C4-2B (cell line): Measurements from ENCODE around the gene ZBTB49.

Source experiments
- ZFX ChIP-seq: fragments of 450-650 bp; IDR thresholded peaks from 2 replicates; pipeline ENCODE4 v1.6.1; 2017
- TF ChIP-seq, protein P1 (sequence below): fragments of 450-650 bp; conservative IDR thresholded peaks from 2 replicates; pipeline ENCODE4 v1.5.1; 2017; ENCODE audit warnings: mild to moderate bottlenecking

DNA sequence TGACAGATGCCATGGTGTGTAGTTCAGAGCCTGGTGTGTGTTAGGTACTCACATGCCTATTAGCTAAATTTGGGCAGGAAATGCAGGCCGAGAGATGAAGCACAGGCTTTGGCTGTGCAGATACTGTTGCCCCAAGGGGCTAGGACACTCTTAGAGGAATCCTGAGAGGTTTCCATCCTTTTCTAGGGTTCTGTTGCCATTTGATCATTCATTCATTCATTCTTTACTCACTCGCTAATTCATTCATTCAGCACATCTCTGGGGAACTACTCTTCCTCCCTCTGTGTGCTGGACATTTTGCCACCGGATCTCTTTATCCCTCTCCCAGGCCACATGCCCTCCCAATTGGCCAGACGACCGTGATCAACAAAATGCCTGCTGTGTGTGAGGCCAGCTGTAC lies 53.0 kb downstream of the ZBTB49 start:
- TF ChIP-seq, protein P1, sequence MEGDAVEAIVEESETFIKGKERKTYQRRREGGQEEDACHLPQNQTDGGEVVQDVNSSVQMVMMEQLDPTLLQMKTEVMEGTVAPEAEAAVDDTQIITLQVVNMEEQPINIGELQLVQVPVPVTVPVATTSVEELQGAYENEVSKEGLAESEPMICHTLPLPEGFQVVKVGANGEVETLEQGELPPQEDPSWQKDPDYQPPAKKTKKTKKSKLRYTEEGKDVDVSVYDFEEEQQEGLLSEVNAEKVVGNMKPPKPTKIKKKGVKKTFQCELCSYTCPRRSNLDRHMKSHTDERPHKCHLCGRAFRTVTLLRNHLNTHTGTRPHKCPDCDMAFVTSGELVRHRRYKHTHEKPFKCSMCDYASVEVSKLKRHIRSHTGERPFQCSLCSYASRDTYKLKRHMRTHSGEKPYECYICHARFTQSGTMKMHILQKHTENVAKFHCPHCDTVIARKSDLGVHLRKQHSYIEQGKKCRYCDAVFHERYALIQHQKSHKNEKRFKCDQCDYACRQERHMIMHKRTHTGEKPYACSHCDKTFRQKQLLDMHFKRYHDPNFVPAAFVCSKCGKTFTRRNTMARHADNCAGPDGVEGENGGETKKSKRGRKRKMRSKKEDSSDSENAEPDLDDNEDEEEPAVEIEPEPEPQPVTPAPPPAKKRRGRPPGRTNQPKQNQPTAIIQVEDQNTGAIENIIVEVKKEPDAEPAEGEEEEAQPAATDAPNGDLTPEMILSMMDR, result no peak
- no peak for TF ChIP-seq ZFX
